Activated CD4-positive, alpha-beta T cell treated with anti-CD3 and anti-CD28 coated beads for 1 hour (primary cell): ENCODE measurements around the gene GABRB2.
"Not testable (repeated sequence)": the region's sequence is repeated elsewhere in the genome, so short reads cannot be mapped to it uniquely, and the experiment has no call there.

Source experiments
- DNase-seq: peaks from one replicate; pipeline ENCODE4 v3.0.0-alpha.2; 2020

GABRB2 gene

GRCh38 chr5:161385027-161385426 is 161.5 kb downstream of the GABRB2 start:
- no peak for DNase-seq

DNA sequence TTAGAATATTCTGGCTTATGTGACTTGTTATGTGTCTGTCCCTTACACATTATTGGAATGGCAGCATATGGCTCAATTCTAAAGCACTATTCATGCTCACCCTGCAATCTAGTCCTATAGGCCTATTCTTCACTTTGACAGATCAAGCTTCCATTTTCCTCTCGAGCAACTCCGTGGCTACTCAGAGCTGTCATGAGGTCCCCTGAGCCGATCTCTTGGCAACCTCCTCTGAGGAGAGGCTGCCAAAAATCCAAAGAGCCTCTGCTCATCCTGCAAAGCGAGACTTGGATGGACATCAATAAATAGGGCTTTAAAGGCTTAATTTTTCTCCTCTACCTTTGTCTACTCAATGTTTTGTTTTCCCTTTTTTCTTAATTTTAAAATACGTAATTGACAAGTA is 163.8 kb downstream of the GABRB2 start:
- DNase-seq, result no peak

- no peak for DNase-seq
Measured at GRCh38 chr5:161380486-161380885, 166.0 kb downstream of the GABRB2 start.

- DNase-seq, result no peak
Measured at GRCh38 chr5:161378701-161379100, 167.8 kb downstream of the GABRB2 start.

- no peak for DNase-seq
Measured at GRCh38 chr5:161376034-161376433, 170.5 kb downstream of the GABRB2 start.

DNA sequence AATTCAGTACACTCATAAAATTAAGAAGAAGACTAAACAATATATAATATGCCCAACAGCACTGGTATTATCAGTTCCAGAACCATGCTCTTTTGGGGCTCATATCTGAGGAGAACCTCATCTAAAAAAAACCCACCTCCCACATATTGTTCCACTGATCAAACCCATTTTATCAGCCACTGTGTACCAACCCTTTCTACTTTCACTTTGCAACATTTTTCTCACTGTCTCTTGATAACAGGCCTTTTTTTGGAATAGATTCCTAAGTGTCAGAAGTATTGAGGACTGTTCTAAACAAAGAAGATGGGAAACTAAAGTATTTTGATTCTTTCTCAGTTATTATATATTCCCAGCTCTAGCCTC is 173.2 kb downstream of the GABRB2 start:
- DNase-seq, result no peak

GRCh38 chr5:161372682-161373344 is 173.7 kb downstream of the GABRB2 start:
- no peak for DNase-seq

DNA sequence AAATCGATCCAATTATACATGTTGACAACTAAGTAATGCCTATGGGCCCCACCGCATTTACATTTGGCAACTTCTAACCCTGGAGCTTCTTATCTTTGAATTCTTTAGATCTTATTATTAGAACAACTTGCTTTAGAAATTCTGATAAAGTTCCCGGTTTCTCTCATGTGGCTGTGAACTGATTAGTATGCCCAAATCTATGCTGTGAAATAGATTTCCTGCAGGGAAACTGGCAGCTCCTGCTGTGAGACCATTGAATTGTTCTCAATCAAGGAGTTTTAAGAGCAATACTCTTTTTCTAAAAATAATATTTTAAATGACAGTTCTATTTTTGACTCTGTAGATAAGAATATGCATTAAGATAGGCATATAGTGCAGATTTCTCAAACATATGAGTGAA is 177.5 kb downstream of the GABRB2 start:
- no peak for DNase-seq

DNA sequence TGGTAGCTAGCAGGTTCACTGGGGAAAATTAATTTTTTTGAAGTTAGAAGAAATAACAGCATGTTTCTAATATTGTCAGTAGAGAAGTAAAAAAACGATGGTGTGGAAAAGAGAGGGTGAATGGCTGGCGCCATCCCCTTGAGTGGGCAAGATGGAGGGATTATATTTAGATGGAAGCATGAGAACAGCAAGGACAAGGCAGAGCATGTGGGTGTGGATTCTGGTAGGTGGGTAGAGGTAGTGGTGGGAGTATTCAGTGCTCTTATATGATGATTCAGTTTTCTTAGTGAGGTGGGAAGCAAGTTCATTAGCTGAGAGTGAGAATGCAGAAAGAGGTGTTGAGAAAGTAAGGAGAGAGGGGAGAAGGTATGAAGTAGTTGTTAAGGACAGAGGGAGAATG is 188.1 kb downstream of the GABRB2 start:
- DNase-seq, result no peak

- no peak for DNase-seq
Measured at GRCh38 chr5:161344234-161344633, 202.3 kb downstream of the GABRB2 start.

DNA sequence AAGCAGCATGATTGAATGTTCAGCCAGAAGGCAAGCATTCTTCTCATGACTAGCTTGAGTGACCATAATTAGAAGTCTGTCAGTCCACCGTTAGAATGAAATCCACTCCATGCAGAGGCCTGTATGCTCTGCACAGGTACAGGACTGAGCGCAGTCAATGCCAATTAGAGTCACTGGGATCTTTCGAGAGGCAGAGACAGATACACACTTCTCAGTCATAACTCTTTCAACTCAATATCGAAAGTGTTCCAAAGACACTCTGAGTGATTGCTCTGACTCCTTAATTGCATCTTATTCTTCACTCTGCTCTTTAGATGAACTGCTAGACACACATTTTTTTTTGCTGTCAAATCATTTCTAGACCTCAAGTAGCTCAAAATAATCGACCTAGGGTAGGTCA is 203.6 kb downstream of the GABRB2 start:
- DNase-seq, result no peak

- DNase-seq, result no peak
Measured at GRCh38 chr5:161340012-161340411, 206.5 kb downstream of the GABRB2 start.

GRCh38 chr5:161333194-161333880 is 213.2 kb downstream of the GABRB2 start:
- no peak for DNase-seq

DNA sequence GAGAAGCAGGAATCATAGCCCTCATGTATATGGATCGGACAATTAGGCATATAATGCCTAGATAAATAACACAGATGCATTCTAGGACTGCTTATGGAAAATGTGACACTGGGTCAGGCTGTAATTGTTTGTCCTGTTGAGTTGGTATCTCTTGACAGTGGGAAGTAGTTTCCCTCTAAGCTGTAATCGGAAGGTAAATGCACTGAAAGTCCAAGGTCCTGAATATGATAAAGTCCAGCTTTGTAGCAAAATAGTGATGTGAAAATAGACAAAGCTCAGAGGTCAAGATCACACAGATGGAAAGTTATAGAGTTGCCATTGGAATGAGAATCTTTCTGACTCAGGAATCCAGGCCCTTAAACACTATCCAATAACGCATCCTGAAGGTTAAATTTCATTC is 214.2 kb downstream of the GABRB2 start:
- no peak for DNase-seq

- no peak for DNase-seq
Measured at GRCh38 chr5:161314033-161314432, 232.5 kb downstream of the GABRB2 start.

DNA sequence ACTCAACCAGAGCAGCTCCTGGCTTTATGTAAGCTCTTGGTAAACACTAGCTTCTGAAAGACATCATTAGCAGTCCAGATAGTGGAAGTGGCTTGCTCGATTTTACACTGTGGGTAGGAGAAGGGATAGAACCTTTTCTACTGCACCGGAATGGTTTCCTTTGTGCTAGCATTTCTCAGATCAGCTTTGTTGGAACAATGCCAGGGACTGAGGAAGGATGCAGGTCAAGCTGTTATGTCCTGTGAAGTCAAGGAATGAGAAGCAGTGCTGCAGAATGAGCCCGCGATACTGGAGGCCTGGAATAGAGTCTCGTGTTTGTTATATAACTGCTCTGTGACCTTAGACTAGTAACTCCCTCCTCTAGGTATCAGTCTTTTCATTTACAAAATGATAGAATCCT is 233.6 kb downstream of the GABRB2 start:
- DNase-seq, result no peak

GRCh38 chr5:161311965-161312364 is 234.6 kb downstream of the GABRB2 start:
- DNase-seq, result no peak

- no peak for DNase-seq
Measured at GRCh38 chr5:161311146-161311708, 235.3 kb downstream of the GABRB2 start.

GRCh38 chr5:161306351-161306995 is 240.1 kb downstream of the GABRB2 start:
- no peak for DNase-seq

- no peak for DNase-seq
Measured at GRCh38 chr5:161305601-161306000, 240.9 kb downstream of the GABRB2 start.

DNA sequence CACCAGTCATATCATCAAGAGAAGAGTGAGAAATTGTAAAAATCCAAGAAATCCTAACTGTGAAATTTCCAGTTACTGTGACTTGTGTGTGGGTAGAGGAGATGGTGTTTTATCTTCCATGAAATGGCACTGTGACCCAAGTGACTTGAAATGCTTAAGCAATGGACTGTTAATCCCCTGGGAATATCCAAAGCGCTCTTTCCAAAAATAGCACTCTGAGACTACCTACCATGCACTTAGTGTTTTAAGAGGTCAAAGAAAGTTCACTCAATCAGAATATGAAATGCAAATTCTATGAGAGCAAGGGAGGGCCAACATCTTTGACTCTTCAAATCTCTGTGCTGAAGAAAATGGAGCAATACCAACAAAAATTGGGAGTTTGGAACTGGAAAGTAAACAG is 244.0 kb downstream of the GABRB2 start:
- no peak for DNase-seq

DNA sequence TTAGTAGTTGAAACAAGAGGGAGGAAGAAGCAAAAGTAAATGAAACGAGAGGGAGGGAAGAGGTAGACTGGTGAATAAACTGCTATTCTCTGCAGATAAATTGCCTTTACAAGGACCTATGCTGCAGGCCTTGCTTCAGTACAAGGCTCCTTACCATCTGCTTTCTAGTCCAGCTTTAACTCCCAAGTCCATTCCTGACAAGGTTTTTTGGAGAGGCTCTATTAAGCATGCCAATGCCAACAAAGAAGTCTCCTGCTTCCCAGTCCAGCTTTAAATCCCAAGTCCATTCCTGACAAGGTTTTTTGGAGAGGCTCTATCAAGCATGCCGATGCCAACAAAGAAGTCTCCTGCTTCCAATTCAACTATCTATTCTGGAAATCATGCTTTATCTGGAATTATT is 244.9 kb downstream of the GABRB2 start:
- DNase-seq, result no peak

DNA sequence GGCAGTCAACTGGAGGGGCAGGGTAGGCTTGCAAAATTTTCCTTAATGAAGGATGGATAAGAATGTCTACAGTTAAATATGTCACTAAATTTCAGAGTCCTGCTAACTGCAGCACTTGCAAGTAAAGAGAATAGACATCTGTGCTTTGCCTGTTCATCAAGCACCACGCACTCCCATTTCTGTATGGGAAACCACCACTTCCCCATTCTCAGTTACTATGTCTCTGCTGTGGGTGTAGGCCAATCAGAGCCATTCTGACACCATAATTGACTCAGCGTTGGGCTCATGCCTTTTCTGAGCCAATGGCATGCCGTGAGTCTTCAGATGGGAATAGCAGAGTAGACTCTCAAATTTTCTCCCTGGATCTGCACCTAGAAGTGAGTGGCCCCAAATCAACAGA is 247.5 kb downstream of the GABRB2 start:
- DNase-seq, result no peak

GRCh38 chr5:161297388-161297787 is 249.1 kb downstream of the GABRB2 start:
- DNase-seq, result not testable (repeated sequence)
